ENCODE results near the gene SUFU. TPM values are rescaled to one million over a fixed set of nuclear protein-coding genes. Genes with fewer than 3 reads are reported as not detected.
A peak's percentile ranks its signal among the peaks of the same experiment; 100 is the strongest.

The SUFU gene
- total and polyA plus RNA-seq, 2 of the 4 experiments (the other 2 are of a cell fraction), result 2.2 to 11.0 TPM

GRCh38 chr10:102580230-102580629, 76.5 kb downstream of the SUFU start:
- 28% methylated on average over 2 of the region's 4 CpGs; no CpG with 5 or more reads in 1 of the 2 experiments for WGBS, 2 experiments (ENCODE audit: extremely low coverage in 2 of 2, insufficient read length in 1 of 2)
- H4K5ac ChIP-seq (ENCODE audit: low read depth, low read length), result peak overlapping the region; percentile 4; the same call in 1 of the 2 replicates
- no peak overlapping the region for H3K4me3 ChIP-seq (ENCODE audit: insufficient read depth, low read depth, low read length)
- H2BK5ac ChIP-seq (ENCODE audit: low read depth, low read length, poor library complexity, severe bottlenecking), result peak overlapping the region; percentile 81
- peak overlapping the region; percentile 7; the same call in 1 of the 2 replicates for H3K18ac ChIP-seq (ENCODE audit: low read depth, low read length)
- H4K8ac ChIP-seq (ENCODE audit: low read depth in 2 of 2, low read length in 2 of 2), result peak overlapping the region in 1 of 2 experiments; percentile 34; a peak in 1 of 4 replicates
- H3K4me1 ChIP-seq (ENCODE audit: control insufficient read depth, insufficient read depth, low read length), result peaks cover 21% of the 10 kb centered on the region
- 0 out of 3 replicates have a peak overlapping the region, but pooled peaks have one; percentile 23 for H2BK15ac ChIP-seq (ENCODE audit: low read depth, low read length)
- CTCF ChIA-PET, result interaction anchor here (0.6 to 1.0 kb wide), 2 partner anchors 52 to 75 kb away, joined by 3 read pairs; no protein-coding TSS in a partner anchor
- H4K91ac ChIP-seq (ENCODE audit: insufficient read depth, low read depth, low read length), result peak overlapping the region; percentile 41
- intact Hi-C loops (cut with micrococcal nuclease), result loop anchor here (1.0 to 10.0 kb wide), 3 partner anchors 148 to 355 kb away; partner anchors contain the start of genes CUEDC2, ELOVL3 and NFKB2
- no peak overlapping the region for H3K23ac ChIP-seq (ENCODE audit: low read depth, low read length)
- H3K14ac ChIP-seq (replicated peaks; ENCODE audit: low read depth, low read length), result peak overlapping the region; percentile 14
- no peaks in the 10 kb centered on the region for H3K9me3 ChIP-seq (ENCODE audit: control insufficient read depth, insufficient read depth, low read length)
- H3K79me1 ChIP-seq (ENCODE audit: low read depth in 1 of 2, low read length in 2 of 2), result peaks cover 15 to 54% of the 10 kb centered on the region in 2 experiments
- H2BK120ac ChIP-seq (ENCODE audit: low read depth, low read length), result peak overlapping the region; percentile 33; the same call in 1 of the 2 replicates
- H3K4ac ChIP-seq (ENCODE audit: low read depth, low read length), result peak overlapping the region; percentile 23; the same call in 1 of the 2 replicates
- H3K4me2 ChIP-seq (ENCODE audit: low read depth, low read length), result peak overlapping the region; percentile 65
- BruUV-seq (replicated peaks), result no TSS peak
- POLR2A ChIA-PET (ENCODE audit: unreplicated experiment), result no interaction called here
- H2BK20ac ChIP-seq (ENCODE audit: low read depth, low read length), result 0 out of 2 replicates have a peak overlapping the region, but pooled peaks have one; percentile 38
- H3K36me3 ChIP-seq (ENCODE audit: control insufficient read depth, insufficient read depth, low read length), result no peaks in the 10 kb centered on the region
- peak overlapping the region; percentile 35 for H3K9ac ChIP-seq (ENCODE audit: low read depth, low read length)
- peak overlapping the region; percentile 56 for H2AFZ ChIP-seq (replicated peaks; ENCODE audit: low read length, poor library complexity)
- peaks cover 10% of the 10 kb centered on the region for H3K9me1 ChIP-seq (ENCODE audit: insufficient read depth, low read length)
- peak overlapping the region; percentile 74 for H2AK9ac ChIP-seq (replicated peaks; ENCODE audit: low read depth, low read length, poor library complexity)
- peak; percentile 66 for ATAC-seq (ENCODE audit: low read depth)
- peak overlapping the region; percentile 80 for H3K27ac ChIP-seq (ENCODE audit: insufficient read depth, low read length)
- in situ Hi-C loops (cut with MboI; ENCODE audit: low sequenced_read_pairs), result no loop called here
- dilution Hi-C loops (cut with HindIII; ENCODE audit: low sequenced_read_pairs, unreplicated experiment), result no loop called here
- H3K56ac ChIP-seq (ENCODE audit: extremely low read depth, insufficient read depth, low read length), result peak overlapping the region; percentile 48; the same call in 1 of the 2 replicates
- peak; percentile 35; the same call in 1 of the 2 replicates for TF ChIP-seq MAZ (IDR thresholded peaks at IDR 0.05; ENCODE audit: borderline replicate concordance, low read depth, low read length)
- TF ChIP-seq SMC3 (IDR thresholded peaks at IDR 0.05; ENCODE audit: low read depth, low read length), result peak; percentile 8; the same call in 1 of the 2 replicates
- peak; percentile 96 for TF ChIP-seq CEBPB (IDR thresholded peaks at IDR 0.05; ENCODE audit: low read depth, low read length)
- TF ChIP-seq RFX5 (IDR thresholded peaks at IDR 0.05; ENCODE audit: low read depth, low read length), result no peak
- peaks cover 7% of the 10 kb centered on the region for H4K20me1 ChIP-seq (ENCODE audit: insufficient read depth, low read length)
- peak; percentile 93 for DNase-seq
- H2AK5ac ChIP-seq (ENCODE audit: low read depth, low read length), result peak overlapping the region; percentile 81
- no peaks in the 10 kb centered on the region for H3K27me3 ChIP-seq (ENCODE audit: control insufficient read depth, insufficient read depth, low read length)

Data from IMR-90 (cell line).